Glutamatergic neuron (in vitro differentiated cells): ENCODE results near the gene PGLYRP2. TPM values are rescaled to one million over a fixed set of nuclear protein-coding genes. Genes with fewer than 3 reads are reported as not detected.
A peak's percentile ranks its signal among the peaks of the same experiment; 100 is the strongest.

Source experiments
- DNase-seq: peaks from one replicate; pipeline ENCODE4 v3.0.0; 2022
- H3K27ac Mint-ChIP-seq: one replicate; pipeline ENCODE4 v1.8.0; 2020; ENCODE audit warnings: mild to moderate bottlenecking, mixed read lengths, inconsistent platforms; ENCODE audit not compliant: unreplicated experiment
- H3K27me3 Mint-ChIP-seq: one replicate; pipeline ENCODE4 v1.8.0; 2020; ENCODE audit warnings: mild to moderate bottlenecking, moderate library complexity, mixed read lengths, inconsistent platforms; ENCODE audit not compliant: unreplicated experiment
- H3K36me3 Mint-ChIP-seq: one replicate; pipeline ENCODE4 v1.8.0; 2020; ENCODE audit warnings: mild to moderate bottlenecking, mixed read lengths, inconsistent platforms; ENCODE audit not compliant: unreplicated experiment
- H3K4me1 Mint-ChIP-seq: one replicate; pipeline ENCODE4 v1.8.0; 2020; ENCODE audit warnings: mild to moderate bottlenecking, low read depth, mixed read lengths, inconsistent platforms; ENCODE audit not compliant: unreplicated experiment
- H3K4me3 Mint-ChIP-seq: one replicate; pipeline ENCODE4 v1.8.0; 2020; ENCODE audit warnings: mild to moderate bottlenecking, mixed read lengths, inconsistent platforms; ENCODE audit not compliant: unreplicated experiment
- H3K9me3 Mint-ChIP-seq: one replicate; pipeline ENCODE4 v1.8.0; 2020; ENCODE audit warnings: mild to moderate bottlenecking, moderate library complexity, mixed read lengths, inconsistent platforms; ENCODE audit not compliant: unreplicated experiment
- CTCF ChIP-seq: fragments of 200-600 bp; sonication (generic); IDR thresholded peaks from one replicate; pipeline ENCODE4 v1.5.0; 2021; ENCODE audit not compliant: partially characterized antibody, unreplicated experiment
- total RNA-seq: library from RNA; stranded (reverse); fragmentation: NEBNext Ultra II Directional; extraction: Animal tissue kit (Norgen Biotek cat#: 25700); gene quantifications from one replicate; pipeline ENCODE4 v1.2.1, GENCODE V29; 2021; ENCODE audit not compliant: unreplicated experiment

PGLYRP2 gene
- total RNA-seq, 1 donor from 2014 or later, result not detected

DNA sequence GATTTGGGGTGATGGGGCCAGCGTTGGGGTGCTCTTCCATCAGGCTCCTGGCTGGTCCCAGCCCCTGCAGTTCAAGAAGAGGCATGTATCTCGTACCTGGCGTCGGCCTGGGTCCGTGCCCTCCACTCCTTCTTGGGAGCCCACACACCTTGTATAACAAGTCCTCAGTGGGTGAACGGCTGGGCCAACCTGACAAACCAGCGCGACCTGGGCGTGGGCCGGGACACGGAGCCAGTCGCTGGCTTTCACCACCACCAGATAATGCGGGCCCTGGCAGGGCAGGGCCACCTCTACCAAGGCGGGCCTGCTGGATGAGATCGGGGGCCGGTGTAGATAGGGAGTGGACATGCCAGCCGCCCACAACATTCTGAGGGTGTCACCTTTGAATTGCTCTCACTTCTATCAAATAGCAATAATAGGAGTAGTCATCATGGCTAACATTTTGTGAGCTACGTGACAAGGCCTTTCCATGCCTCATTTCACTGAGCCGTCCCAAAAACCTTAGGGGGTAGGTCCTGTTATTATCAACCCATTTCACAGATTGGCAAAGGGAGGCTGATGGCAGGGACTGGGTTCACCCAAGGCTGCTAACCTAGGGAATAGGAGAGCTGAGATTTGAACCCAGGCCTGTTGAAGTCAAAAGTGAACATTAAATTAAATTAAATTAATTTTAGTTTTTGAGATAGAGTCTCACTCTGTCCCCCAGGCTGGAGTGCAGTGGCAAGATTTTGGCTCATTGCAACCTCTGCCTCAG, 32.5 kb upstream of the PGLYRP2 start:
- Mint-ChIP-seq H3K4me1 (no peaks in the 10 kb centered on the region), H3K36me3 (peaks cover 5% of the 10 kb centered on the region), H3K27ac (no peak overlapping the region), H3K4me3 (no peak overlapping the region), H3K27me3 (peaks cover 22% of the 10 kb centered on the region), H3K9me3 (peaks cover 3% of the 10 kb centered on the region)
- no peak for DNase-seq
- TF ChIP-seq CTCF, result no peak

DNA sequence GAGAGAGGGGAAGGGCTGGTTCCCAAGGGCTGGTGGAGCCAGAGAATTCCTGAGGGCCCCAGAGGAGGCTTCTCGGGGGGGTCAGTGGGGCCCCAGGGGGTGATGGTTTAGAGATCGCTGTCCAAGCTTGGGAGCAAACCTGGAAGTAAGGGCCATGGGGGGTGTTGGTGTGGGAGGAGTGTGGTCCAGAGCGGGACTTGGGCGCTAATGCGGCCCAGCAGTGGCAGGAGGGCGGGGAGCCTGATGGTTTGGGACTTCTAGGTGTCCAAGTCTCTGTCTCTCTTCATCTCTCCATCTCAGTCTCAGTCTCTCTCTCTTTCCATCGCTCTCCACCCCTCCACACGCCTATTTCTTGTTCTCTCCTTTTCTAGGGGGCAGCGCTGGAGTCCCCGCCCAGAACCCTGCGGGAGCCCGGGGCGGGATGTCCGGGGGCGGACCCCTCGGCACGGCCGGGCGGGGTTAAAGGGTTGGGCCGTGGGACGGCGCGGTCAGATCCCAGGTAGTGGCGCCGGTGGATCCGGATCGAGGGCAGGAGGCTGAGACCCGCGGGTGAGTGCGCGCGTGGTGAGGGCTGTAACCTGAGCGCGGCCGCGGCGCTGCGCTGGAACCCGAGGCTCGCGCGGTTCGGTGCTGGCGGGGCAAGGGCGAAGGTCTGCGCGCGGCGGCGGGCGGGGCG, 28.9 kb upstream of the PGLYRP2 start, which contains the start of gene CYP4F22:
Gene CYP4F22, plus strand, starts transcription at position 491 of the 676 bp plus-strand sequence. CDS start 16,812 bp downstream, outside the sequence.
- Mint-ChIP-seq H3K4me1 (no peaks in the 10 kb centered on the region), H3K9me3 (peaks cover 8% of the 10 kb centered on the region), H3K27ac (no peak within 1 kb of the TSS), H3K4me3 (peak within 1 kb of the TSS; percentile 75), H3K36me3 (no peaks in the 10 kb centered on the region), H3K27me3 (peaks cover 27% of the 10 kb centered on the region)
- no peak for TF ChIP-seq CTCF
- DNase-seq, result peak; percentile 30

DNA sequence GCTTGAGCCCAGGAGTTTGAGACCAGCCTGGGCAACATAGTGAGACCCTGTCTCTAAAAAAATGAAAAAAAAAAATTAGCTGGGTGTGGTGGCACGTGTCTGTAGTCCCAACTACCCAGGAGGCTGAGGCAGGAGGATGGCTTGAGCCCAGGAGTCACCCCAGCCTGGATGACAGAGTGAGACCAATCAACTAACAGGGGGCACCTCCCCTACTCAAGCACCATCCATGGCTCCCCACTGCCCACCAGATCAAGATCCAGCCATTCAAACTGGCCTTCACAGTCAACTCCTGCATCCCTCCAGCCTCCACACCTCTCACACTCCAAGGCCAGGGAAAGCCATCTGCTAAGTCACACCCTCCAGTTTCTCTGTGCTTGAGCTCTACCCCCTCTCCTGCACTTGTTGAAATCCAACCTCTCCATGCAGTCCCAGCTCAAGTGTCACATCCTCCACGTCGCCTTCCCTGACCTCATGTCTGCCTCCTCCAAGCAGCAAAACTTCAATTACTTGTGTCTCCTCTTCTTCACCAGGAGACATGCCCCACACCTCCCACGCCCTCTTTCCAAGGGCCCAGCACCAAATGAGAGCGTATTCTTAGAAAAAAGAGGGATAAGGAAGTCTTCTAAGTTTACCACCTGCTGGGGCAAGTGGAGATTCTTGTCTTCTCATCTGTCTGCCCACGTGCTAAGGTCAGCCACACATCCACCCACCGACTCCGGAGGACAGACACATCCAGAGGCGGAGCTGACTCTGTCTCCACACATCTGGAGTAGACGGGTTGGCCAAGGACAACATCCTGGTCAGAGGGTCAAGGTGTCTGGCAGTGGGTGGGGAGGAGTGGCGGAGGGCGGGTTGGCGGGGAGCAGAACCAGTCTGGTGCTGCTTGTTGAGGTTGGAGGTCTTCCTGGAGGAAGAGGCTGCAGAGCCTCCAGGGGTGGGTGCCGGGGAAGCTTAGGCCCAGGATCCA, 28.1 kb upstream of the PGLYRP2 start:
- Mint-ChIP-seq H3K36me3 (no peaks in the 10 kb centered on the region), H3K9me3 (peaks cover 8% of the 10 kb centered on the region), H3K27ac (no peak overlapping the region), H3K27me3 (peaks cover 27% of the 10 kb centered on the region), H3K4me1 (no peaks in the 10 kb centered on the region), H3K4me3 (no peak overlapping the region)
- no peak for DNase-seq
- no peak for TF ChIP-seq CTCF

- TF ChIP-seq CTCF, result no peak
- Mint-ChIP-seq H3K27ac (no peak overlapping the region), H3K27me3 (peaks cover 27% of the 10 kb centered on the region), H3K9me3 (peaks cover 8% of the 10 kb centered on the region), H3K4me1 (no peaks in the 10 kb centered on the region), H3K4me3 (no peak overlapping the region), H3K36me3 (no peaks in the 10 kb centered on the region)
- no peak for DNase-seq
Observed at GRCh38 chr19:15506074-15506571, 26.8 kb upstream of the PGLYRP2 start.
